GF-D8 (cell line): ENCODE results near the gene MAP4K3.

Experiments
- DNase-seq: peaks from one replicate; lab custom pipeline; 2025; lab: John Stamatoyannopoulos, UW

Gene MAP4K3

GRCh38 chr2:39241588-39241987 lies 195.5 kb downstream of the MAP4K3 start:
- no peak for DNase-seq

GRCh38 chr2:39240758-39241157 lies 196.3 kb downstream of the MAP4K3 start:
- DNase-seq = no peak

DNA sequence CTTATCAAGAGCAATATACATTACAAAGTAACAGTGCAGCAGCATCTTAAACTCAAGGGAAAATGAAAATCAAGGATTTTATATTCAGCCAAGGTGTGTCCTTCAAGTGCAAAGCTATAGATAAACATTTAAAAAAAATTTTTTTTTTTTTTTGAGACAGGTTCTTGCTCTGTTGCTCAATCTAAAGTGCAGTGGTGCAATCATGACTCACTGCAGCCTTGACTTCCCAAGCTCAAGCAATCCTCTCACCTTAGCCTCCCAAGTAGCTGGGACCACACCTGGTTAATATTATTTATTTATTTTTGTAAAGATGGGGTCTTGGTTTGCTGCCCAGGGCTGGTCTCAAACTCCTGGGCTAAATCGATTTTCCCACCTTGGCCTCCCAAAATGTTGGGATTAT lies 202.3 kb downstream of the MAP4K3 start:
- no peak for DNase-seq

DNA sequence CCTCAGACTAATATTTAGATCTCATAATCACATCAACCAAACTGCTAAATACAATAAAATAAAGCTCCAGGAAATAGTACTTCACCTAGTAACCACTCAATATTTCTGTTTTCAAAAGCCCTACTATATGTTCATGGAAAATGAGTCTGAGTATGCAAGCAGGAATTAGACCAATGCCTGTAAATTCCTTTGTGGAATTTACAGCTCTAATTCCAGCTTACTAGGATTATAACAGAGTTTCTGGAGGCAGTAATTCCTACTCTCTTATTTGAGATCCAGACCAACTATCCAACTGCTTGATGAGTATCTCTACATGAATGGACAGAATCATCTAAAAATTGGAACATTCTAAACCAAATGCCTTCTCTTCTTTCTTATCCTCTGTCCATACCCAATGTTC lies 204.9 kb downstream of the MAP4K3 start:
- DNase-seq = no peak

DNA sequence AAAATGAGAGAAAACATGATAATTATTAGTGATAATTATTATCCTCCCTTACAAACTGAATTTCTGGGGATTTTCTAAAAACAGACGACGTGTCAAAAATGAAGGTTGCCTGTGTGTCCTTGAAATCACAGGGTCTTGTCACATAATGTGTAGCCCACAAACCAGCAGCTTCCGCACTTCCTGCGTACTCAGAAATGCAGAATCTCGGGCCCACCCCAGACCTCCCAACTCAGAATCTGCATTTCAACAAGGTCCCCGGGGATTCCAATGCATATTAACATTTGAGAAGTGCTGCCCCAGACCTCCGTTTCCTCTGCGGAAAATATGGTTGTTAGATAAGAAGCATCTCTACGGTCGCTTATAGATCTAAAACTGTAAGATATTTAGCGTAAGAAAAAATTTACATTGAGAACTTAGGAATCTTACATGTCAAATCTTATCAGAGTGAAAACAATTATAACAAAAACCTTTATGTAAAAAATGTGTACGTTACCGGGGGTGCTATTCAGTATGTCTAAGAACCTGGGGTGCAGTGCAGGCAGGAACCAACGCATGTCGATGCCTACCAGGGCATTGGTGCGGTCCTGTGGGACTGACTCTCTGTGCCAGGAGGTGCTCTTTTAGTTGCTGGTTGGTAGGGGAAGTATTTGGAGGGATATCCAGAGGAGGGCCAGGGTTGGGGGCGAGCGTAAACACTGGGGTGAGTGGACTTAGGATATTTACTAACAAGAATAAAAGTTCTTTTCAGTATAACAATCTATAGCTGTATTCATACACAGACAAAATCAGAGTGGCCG lies 208.5 kb downstream of the MAP4K3 start:
- DNase-seq = peak; percentile 37

- peak; percentile 37 for DNase-seq
Observed at GRCh38 chr2:39227628-39228412, 209.3 kb downstream of the MAP4K3 start.

- DNase-seq = no peak
Observed at GRCh38 chr2:39225567-39225966, 211.5 kb downstream of the MAP4K3 start.

GRCh38 chr2:39223909-39224308 lies 213.2 kb downstream of the MAP4K3 start:
- no peak for DNase-seq

DNA sequence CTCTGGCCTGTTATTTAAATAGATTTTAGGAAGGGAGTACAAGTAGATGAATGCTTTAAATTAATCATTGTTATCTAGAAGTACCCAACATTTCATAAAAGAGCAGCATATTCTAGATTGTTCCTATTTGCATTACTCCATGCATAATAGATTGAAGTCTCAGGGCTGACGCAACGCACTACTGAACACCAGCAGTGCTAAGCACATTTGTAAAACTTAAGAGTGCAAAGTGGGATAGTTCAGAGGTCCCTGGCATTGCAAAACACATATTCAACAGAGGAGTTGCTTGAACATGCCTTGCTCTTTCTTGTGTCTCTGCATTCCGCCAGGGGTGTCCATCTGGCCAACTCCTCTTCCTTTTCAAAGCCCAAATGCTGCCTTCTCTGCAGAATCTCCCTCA lies 215.6 kb downstream of the MAP4K3 start:
- DNase-seq = no peak

GRCh38 chr2:39220136-39220535 lies 216.9 kb downstream of the MAP4K3 start:
- DNase-seq = no peak

- no peak for DNase-seq
Observed at GRCh38 chr2:39218391-39218790, 218.7 kb downstream of the MAP4K3 start.

DNA sequence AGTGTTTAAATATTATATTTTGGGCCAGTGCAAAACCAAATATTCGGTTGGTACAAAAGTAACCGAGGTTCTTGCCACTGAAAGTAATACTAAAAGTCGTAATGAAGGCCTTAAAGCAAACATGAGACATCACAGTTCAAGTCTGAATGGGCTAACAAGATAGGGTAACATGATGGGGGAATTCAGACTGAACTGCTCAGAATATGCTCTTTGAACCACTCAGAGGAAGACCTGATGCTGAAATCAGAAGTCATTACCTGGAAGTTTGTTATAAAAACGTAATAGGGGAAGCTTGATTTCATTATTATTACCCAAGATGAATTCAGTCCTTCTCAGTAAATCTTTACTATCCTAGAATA lies 219.9 kb downstream of the MAP4K3 start:
- no peak for DNase-seq

GRCh38 chr2:39216346-39217191 lies 220.5 kb downstream of the MAP4K3 start:
- peak; percentile 93 for DNase-seq

GRCh38 chr2:39215545-39215944 lies 221.5 kb downstream of the MAP4K3 start:
- no peak for DNase-seq

- no peak for DNase-seq
Observed at GRCh38 chr2:39213015-39213414, 224.1 kb downstream of the MAP4K3 start.

DNA sequence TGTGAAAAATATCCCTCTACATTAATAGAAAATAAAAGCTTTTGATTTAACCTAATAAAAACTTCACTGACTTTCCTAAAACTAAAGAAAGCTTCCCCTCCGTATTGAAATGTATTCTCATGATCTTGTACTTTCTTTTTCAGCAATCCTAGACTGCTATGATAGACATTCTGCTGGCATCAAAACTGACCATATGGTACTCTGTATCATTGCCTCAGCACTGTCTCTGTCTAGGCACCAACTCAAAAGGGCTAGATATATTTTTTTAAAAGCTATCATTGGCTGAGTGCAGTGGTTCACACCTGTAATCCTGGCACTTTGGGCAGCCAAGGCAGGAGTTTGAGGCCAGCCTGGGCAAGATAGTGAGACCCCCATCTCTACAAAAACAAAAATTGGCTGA lies 226.2 kb downstream of the MAP4K3 start:
- DNase-seq = no peak

DNA sequence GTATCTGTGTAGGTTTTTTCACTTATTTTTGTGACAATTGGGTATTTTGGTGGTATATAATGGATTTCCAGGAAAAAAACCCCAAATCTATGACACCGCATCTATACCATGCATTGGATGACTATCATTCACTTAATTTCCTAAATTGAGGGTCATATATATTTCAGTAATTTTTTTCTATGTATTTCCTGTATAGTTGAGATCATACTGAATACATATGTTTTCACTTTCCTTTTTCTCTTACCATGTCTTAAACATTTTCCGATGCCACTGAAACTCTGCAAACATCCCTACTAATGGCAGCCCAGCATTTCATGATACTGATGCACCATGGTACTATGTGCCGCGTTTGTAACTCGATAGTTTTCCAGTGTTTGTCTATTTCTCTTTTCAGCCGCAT lies 233.7 kb downstream of the MAP4K3 start:
- DNase-seq = no peak

DNA sequence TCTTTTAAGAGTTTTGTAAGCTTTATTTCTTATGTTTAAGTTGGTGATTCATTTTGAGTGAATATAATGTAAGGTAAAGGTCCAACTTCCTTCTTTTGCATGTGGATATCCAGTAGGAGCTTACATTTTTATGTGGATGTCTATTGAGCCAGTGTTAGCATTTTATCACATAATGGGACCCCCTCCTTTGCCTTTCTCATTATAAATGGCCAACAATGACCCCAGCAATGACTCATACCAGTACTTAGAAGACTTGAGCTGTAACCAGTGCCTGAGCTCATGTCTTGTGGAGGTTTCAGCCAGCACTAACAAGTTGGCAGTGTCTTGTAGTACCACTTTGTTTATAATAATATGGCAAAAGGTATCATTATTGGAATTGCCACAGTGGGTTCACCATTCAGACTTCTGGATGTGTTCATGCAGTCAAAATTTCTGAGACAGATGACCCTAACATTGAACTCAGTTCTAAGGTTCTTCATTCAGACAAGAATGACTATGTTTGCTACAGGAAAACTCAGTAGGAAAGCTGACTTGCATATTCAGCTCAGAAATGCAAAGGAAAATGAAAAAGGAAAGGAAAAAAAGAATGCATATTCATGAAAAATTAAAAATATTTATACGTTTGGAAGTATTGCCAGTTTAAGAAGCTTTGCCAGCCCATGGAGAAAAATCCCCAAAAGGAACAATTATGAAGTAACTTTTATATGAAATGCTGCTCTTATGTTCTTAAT lies 234.3 kb downstream of the MAP4K3 start:
- no peak for DNase-seq
